ENCODE data around the gene UMPS. TPM values are rescaled to one million over a fixed set of nuclear protein-coding genes. Genes with fewer than 3 reads are reported as not detected.

Gene UMPS
- total and polyA plus RNA-seq, 9 of the 15 experiments (the other 6 are each of a cell fraction or from before 2014, with no cell fraction given) = 28.9 to 91.0 (median 45.9) TPM

DNA sequence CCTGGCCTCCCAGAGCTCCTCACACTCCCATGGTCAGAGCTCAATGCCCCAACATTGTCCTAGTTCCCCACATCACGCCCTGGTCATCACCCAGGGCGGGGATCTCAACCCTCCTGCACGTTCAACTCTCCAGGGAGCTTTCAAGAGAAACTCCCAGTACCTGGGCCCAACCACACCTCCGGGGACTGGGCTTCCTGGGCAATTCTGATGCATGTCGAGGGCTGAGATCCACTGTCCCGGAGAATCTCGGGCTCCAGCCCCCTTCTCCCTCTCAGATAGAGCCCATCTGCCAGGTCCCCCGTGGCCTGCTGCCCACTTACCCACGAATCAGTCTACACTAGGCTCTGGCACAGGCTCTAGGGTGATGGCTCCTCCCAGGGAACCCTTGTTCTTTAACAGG is 39.2 kb downstream of the UMPS start:
- Histone ChIP-seq H3K79me2 (ENCODE audit: control insufficient read depth, insufficient read depth, low read length) (no peaks in the 10 kb centered on the region), H4K20me1 (replicated peaks; ENCODE audit: control insufficient read depth, insufficient read depth, low read length) (peaks cover 6% of the 10 kb centered on the region), H3K9me3 (replicated peaks; ENCODE audit: control insufficient read depth, insufficient read depth, low read depth, low read length) (no peaks in the 10 kb centered on the region), H3K4me1 (replicated peaks in 1 of 2; ENCODE audit: control insufficient read depth in 2 of 2, insufficient read depth in 2 of 2, low read length in 2 of 2) (peaks cover 5 to 8% of the 10 kb centered on the region in 2 experiments; a peak in 4 of 5 replicates), H3K4me3 (no peak overlapping the region), H3K27ac (ENCODE audit: extremely low read depth, low read depth, low read length) (no peak overlapping the region), H2AFZ (ENCODE audit: low read depth, low read length) (no peak overlapping the region), H3K27me3 (ENCODE audit: control insufficient read depth in 2 of 2, insufficient read depth in 2 of 2, low read length in 2 of 2) (no peaks in the 10 kb centered on the region; a peak in 1 of 5 replicates), H3K9ac (ENCODE audit: insufficient read depth in 1 of 2, low read depth in 2 of 2, low read length in 2 of 2) (no peak overlapping the region), H3K36me3 (ENCODE audit: control insufficient read depth, insufficient read depth, low read length) (no peaks in the 10 kb centered on the region; the same call in 2 of the 3 replicates), H3K9me1 (ENCODE audit: control insufficient read depth, insufficient read depth, low read length) (peaks cover 6% of the 10 kb centered on the region), H3K4me2 (ENCODE audit: insufficient read depth, low read length) (no peak overlapping the region)
- no TSS peak for BruUV-seq (replicated peaks)
- ChIA-PET POLR2A (interaction anchor here (0.7 kb wide), 1 partner anchor 110 kb away, joined by 3 read pairs; no protein-coding TSS in a partner anchor), CTCF (ENCODE audit: low intra/inter-chr PET ratio) (interaction anchor here (1.9 kb wide), 1 partner anchor 132 kb away, joined by 8 read pairs; no protein-coding TSS in a partner anchor)
- ATAC-seq (no peak), FAIRE-seq (no peak), DNase-seq (ENCODE audit: extremely low read depth in 1 of 4, low spot score in 3 of 4) (no peak)
- TF ChIP-seq ZBTB40 (IDR thresholded peaks at IDR 0.05) = no peak
- TF ChIP-seq ZBTB40 (CRISPR knock-in tag; IDR thresholded peaks at IDR 0.05) = no peak
- no peak for TF ChIP-seq NONO (IDR thresholded peaks at IDR 0.05; ENCODE audit: low read depth in 2 of 2, low read length in 1 of 2)
- no peak for TF ChIP-seq XRCC5 (IDR thresholded peaks at IDR 0.05; ENCODE audit: low read depth, low read length)
- TF ChIP-seq ZNF347 (CRISPR knock-in tag; IDR thresholded peaks at IDR 0.05; ENCODE audit: low read depth) = no peak
- no peak for TF ChIP-seq CSDE1 (IDR thresholded peaks at IDR 0.05)
- 46% methylated on average over 7 of the region's 9 CpGs for WGBS (ENCODE audit: insufficient coverage, low coverage, missing lambda C conversion rate)
- intact Hi-C loops (cut with micrococcal nuclease) (loop anchor here (10.0 kb wide), 2 partner anchors 215 to 395 kb away; no protein-coding TSS in a partner anchor), in situ Hi-C loops (cut with MboI) (loop anchor here (10.0 kb wide), 1 partner anchor 815 kb away; no protein-coding TSS in a partner anchor)
